Measurements from ENCODE around the gene INTS7.
"Not testable (repeated sequence)": the region's sequence is repeated elsewhere in the genome, so short reads cannot be mapped to it uniquely, and the experiment has no call there.

Gene INTS7

DNA sequence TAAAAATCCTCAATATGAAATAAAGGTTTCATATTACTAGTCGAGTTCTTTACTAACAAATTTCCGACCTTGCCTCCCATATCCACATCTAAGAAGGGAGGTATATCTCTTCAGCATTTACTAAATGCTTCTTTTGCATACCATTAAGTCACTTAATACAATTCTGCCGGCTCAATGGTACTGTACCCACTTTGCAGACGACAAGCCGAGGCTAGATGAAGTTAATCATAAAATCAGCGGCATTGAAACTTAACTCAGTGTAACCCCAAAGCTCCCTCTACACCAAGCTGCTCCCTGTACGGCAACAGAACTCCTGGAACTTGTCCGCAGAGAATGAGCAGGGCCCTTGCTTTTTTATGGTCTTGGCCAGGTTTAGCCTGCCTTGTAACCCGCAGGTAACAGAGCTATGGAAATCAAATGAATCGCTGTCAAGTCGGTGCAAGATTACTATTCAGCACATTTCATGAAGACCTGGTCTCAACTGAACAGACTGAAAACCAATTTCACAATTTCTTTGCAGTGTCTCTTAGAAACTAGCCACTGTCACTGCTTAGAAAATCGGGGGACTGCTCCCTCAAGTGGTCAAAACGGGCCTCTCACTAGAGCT, 738 bp downstream of the INTS7 start:
- no peak for DNase-seq

DNA sequence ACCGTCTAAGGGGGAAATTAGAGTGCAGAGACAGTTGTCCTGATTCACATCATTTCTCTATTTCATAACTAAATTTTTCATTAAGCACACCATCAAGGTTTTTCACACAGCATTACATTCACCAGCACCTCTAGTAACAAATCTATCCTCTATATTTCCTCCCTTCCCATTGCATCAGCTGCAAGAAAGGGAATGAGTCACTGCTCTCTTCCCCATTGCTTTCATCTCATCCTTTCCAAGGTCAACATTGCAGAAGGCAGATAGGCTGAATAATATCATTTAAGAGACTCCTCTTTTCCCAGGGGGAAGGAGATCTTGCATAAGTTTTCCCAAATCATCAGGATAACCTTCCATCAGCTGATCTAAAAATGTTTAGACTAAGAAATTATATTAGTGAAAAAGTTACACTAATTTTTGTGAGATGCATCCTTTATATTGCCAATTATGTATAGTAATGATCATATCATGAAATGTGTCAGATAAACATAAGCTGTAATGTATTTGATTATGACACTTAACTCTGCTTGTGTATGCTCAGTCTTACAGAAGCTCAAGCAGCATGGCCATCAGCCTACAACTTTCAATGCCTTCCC, 4.3 kb downstream of the INTS7 start:
- DNase-seq, result no peak

- DNase-seq, result not testable (repeated sequence)
Observed at GRCh38 chr1:212027727-212028126, 7.6 kb downstream of the INTS7 start.

GRCh38 chr1:212024469-212025149, 10.7 kb downstream of the INTS7 start:
- no peak for DNase-seq

DNA sequence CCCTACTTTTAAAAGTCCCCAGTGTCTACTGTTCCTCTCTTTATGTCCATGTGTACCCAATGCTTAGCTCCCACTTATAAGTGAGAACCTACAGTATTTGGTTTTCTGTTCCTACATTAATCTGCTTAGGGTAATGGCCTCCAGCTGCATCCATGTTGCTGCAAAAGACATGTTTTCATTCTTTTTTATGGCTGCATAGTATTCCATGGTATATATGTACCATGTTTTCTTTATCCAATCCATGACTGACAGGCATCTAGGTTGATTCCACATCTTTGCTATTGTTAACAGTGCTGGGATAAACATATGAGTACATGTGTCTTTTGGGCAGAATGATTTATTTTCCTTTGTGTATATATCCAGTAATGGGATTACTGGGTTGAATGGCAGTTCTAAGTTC, 12.4 kb downstream of the INTS7 start:
- not testable (repeated sequence) for DNase-seq

- no peak for DNase-seq
Observed at GRCh38 chr1:212021563-212021962, 13.8 kb downstream of the INTS7 start.

DNA sequence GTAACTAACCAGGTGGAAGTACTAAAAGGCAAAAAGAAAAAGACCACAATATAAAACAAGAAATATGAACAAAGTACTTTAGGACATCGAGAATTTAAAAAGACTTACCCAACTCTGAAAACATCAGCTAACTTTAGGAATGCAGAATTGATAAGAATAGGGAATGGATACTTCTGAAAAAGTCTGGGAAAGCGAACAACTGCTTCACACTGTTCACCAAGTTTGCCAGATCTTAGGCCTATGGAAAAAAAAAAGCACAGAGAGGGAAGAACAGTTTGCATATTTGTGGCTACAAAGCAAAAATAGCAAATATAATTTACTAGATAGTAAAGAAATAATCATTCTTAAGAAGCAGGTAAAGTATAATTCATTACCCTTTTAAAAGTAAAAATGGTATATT, 14.4 kb downstream of the INTS7 start:
- no peak for DNase-seq

- no peak for DNase-seq
Observed at GRCh38 chr1:212013672-212014071, 21.7 kb downstream of the INTS7 start.

DNA sequence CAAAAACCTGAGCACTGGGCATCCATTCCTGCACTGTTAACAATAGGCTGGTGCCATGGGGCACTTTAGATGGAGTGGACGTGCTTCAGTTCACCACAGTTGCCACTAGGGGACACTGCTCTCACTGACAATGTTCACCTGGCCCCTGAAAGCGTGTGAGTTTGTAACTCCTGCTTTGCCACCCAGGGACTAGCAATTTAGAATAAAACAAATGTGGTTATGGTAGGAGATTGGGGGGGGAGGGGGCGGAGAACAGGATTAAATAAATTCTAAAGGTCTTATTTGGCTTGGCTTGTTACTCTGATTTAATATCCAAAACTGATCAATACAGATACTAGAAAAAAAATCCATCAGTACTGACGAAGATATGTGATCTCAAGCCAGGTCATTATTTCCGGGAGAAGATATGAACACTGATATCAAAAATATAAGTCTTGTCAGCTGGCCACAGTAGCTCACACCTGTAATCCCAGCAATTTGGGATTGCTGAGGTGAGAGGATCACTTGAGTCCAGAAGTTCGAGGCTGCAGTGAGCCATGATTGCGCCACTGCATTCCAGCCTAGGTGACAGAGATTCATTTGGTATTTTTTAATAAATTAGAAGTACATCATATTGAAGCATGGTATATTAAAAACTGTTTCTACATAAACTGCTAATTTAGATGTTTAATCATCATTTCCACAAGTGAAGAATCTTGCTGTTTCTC, 23.2 kb downstream of the INTS7 start:
- DNase-seq, result peak; percentile 66

DNA sequence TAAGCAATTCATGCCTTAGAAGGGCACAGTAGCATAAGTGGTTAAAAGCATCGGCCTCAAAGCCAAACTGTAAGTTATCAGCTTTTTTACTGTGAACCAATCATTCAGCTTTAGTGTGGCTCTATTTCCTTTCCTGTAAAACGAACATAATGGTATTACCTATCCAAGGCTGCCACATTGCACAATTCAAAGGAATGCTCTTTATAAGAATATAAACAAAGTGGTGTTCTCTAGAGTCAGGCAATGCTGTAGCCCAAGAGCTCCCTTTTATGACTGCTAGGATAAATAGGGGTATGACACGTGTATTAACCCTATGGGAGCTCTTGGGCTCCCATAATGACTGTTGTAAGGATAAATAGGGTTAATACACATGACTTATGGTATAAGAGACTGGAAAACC, 25.4 kb downstream of the INTS7 start:
- no peak for DNase-seq

DNA sequence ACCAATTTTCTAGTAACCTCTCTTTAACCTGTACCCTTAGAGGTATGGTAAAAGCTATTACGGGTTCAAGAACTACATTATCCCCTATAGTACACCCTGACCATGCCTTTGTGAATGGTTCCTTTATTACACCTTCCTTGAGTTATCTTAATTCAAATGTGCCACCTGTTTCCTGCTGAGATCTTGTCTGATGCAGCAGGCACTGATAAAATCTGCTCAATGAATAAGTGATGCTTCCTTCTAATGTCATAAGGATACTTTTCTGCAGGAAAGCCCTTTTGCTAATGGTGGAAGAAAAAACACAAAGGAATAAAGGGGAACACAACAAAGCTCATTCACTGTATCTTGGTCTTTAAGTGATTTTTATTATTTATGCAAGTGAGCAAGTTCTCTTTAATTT, 25.8 kb downstream of the INTS7 start:
- DNase-seq, result no peak

DNA sequence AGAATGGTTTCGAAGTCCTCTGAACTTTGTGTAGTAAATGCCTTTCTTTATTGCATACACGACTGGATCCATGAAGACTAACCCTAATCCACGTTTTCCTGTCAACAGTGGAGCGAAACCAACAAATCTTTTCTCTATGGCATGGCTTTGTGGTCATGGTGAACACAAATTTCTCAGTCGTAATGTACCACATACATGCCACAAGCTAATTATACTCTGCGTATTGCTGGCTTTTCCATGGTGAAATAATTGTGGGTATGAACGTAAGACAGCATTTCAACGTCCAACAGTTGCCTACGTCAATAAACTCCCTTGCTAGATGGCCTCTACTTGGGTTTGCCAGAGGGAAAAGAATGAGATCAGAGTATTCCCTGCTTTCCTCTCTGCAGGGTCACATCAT, 27.5 kb downstream of the INTS7 start:
- DNase-seq, result no peak

- DNase-seq, result no peak
Observed at GRCh38 chr1:212007178-212007577, 28.2 kb downstream of the INTS7 start.

DNA sequence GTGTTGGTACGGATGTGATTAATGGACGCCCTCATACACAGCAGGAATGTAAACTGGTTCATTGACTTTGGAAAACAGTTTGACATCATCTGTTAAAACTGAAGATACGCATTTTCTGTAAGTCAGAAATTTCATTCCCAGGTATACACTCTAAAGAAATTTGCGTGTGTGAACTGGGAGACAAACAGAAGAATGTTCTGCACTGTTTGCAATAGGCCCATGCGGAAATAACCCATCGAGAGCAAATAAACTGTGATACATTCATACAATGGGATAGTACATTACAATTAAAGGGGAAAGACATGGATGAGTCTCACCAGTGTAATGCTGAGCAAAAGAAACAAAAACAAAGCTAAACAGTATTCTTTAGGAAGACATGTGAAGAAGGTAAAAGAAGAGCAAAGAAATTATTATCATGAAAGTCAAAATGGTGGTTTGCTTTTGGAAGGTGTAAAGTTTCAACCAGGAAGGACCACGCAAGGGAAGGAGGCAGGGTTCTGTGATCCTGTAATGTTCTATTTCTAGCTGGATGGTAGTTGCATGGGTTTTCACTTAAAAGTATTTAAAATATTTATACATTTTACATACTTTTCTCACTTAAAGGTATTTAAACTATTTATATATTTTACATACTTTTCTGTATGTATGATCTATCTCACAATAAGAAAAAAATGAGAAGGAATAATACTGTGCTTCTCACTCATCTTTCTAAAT, 30.3 kb downstream of the INTS7 start:
- DNase-seq, result no peak

GRCh38 chr1:212002536-212002935, 32.8 kb downstream of the INTS7 start:
- no peak for DNase-seq

- DNase-seq, result not testable (repeated sequence)
Observed at GRCh38 chr1:211997426-211997825, 37.9 kb downstream of the INTS7 start.

GRCh38 chr1:211991695-211992094, 43.7 kb downstream of the INTS7 start:
- no peak for DNase-seq

GRCh38 chr1:211986628-211987254, 48.6 kb downstream of the INTS7 start:
- DNase-seq, result no peak

DNA sequence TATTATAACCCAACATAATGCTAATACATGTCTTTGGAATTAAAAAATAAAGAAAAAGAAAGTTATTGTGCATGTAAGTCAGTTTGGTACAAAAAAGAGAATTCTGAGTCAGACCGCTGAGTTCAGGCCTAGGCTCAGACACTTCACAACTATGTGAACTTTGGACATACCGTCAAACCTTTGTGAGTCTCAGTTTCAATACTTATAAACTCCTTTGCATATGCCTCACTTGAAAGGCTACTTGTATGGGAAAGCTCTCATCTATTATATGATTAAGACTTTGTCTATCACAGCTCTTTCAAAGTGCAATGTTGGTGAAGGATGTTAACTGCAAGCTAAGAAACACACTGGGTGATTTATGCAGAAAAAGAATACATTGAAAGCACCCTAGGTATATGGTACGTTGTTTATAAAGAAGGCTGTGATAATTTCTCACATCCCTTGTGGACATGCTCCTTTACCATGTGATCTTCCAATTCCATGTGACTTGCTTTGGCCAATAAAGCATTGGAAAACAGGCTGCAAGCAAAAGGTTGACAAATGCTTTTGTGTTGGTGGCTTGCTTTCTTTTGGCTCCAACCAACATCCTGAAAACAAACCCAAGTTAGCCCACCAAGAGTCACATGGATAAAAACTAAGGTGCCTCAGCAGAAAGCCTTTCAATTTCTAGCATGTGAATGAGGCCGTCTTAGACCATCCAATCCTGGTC, 49.6 kb downstream of the INTS7 start:
- no peak for DNase-seq

GRCh38 chr1:211978596-211978995, 56.8 kb downstream of the INTS7 start:
- DNase-seq, result no peak

- DNase-seq, result no peak
Observed at GRCh38 chr1:211975152-211975941, 60.0 kb downstream of the INTS7 start.
